ENCODE measurements around the gene FAM163B. TPM values are rescaled to one million over a fixed set of nuclear protein-coding genes. Genes with fewer than 3 reads are reported as not detected.
"Not testable (repeated sequence)": the region's sequence is repeated elsewhere in the genome, so short reads cannot be mapped to it uniquely, and the experiment has no call there.

Gene FAM163B
- total and polyA plus RNA-seq, 2 donors from 2014 or later, result 0.54 TPM; not detected in 1

DNA sequence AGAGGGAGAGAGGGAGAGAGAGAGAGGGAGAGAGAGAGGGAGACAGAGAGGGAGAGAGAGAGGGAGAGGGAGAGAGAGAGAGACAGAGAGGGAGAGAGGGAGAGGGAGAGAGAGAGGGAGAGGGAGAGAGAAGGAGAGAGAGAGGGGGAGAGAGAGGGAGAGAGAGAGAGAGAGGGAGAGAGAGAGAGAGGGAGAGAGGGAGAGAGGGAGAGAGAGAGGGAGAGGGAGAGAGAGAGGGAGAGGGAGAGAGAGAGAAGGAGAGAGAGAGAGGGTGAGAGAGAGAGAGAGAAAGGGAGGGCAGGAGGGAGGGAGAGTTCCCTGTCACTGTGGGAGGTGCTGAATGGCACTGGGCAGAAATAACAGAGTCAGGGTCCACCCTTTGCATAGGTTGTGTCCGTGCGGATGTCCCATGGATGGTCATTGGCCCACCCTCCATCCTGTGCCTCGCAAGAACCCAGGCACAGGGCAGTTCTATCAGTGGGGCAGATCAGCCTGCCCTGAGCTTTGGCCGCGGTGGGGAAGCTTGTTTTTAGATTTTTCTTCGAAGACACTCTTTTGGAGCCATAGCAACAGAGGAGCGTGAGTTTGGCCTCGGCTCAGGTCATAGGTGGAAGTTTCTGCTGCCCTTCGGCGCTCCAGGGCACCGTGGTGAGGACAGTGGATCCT lies 44.6 kb downstream of the FAM163B start:
- intact Hi-C loops (cut with DNase I), result no loop called here
- FAIRE-seq (no peak), DNase-seq (no peak)

DNA sequence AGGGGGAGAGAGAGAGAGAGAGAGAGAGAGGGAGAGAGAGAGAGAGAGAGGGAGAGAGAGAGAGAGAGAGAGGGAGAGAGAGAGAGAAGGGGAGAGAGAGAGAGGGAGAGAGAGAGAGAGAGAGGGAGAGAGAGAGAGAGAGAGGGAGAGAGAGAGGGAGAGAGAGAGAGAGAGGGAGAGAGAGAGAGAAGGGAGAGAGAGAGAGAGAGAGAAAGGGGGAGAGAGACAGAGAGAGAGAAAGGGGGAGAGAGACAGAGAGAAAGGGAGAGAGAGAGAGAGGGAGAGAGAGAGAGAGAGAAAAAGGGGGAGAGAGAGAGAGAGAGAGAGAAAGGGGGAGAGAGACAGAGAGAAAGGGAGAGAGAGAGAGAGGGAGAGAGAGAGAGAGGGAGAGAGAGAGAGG lies 45.4 kb downstream of the FAM163B start:
- H3K27ac ChIP-seq (ENCODE audit: low read depth in 2 of 2, low read length in 2 of 2); H3K27me3 ChIP-seq (ENCODE audit: control insufficient read depth, insufficient read depth, low read length); intact Hi-C loops (cut with DNase I); H3K4me3 ChIP-seq (ENCODE audit: low read length in 3 of 3); FAIRE-seq; DNase-seq; H3K9ac ChIP-seq (ENCODE audit: low read length in 3 of 3); H3K9me3 ChIP-seq (ENCODE audit: control insufficient read depth in 2 of 3, insufficient read depth in 1 of 3, low read length in 3 of 3); H3K36me3 ChIP-seq (ENCODE audit: control insufficient read depth in 2 of 3, insufficient read depth in 3 of 3, low read length in 3 of 3): not testable (repeated sequence)
- H3K4me1 ChIP-seq (ENCODE audit: control insufficient read depth in 2 of 3, insufficient read depth in 2 of 3, low read depth in 1 of 3, low read length in 3 of 3), result peaks cover 0 to 11% (median 0%) of the 10 kb centered on the region in 3 donors

More for the DNA sequence above, 44.6 kb downstream of the FAM163B start:
- no peaks in the 10 kb centered on the region for H3K27me3 ChIP-seq (ENCODE audit: control insufficient read depth, insufficient read depth, low read length)
- no peaks in the 10 kb centered on the region for H3K9me3 ChIP-seq (ENCODE audit: control insufficient read depth in 2 of 3, insufficient read depth in 1 of 3, low read length in 3 of 3)
- peaks cover 0 to 11% (median 0%) of the 10 kb centered on the region in 3 donors for H3K4me1 ChIP-seq (ENCODE audit: control insufficient read depth in 2 of 3, insufficient read depth in 2 of 3, low read depth in 1 of 3, low read length in 3 of 3)
- H3K4me3 ChIP-seq (ENCODE audit: low read length in 3 of 3), result no peak overlapping the region
- TF ChIP-seq, protein P1, sequence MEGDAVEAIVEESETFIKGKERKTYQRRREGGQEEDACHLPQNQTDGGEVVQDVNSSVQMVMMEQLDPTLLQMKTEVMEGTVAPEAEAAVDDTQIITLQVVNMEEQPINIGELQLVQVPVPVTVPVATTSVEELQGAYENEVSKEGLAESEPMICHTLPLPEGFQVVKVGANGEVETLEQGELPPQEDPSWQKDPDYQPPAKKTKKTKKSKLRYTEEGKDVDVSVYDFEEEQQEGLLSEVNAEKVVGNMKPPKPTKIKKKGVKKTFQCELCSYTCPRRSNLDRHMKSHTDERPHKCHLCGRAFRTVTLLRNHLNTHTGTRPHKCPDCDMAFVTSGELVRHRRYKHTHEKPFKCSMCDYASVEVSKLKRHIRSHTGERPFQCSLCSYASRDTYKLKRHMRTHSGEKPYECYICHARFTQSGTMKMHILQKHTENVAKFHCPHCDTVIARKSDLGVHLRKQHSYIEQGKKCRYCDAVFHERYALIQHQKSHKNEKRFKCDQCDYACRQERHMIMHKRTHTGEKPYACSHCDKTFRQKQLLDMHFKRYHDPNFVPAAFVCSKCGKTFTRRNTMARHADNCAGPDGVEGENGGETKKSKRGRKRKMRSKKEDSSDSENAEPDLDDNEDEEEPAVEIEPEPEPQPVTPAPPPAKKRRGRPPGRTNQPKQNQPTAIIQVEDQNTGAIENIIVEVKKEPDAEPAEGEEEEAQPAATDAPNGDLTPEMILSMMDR (IDR thresholded peaks at IDR 0.05; ENCODE audit: borderline replicate concordance, extremely low read depth, insufficient read depth), result no peak
- H3K9ac ChIP-seq (ENCODE audit: low read length in 3 of 3), result no peak overlapping the region
- no peak overlapping the region for H3K27ac ChIP-seq (ENCODE audit: low read depth in 2 of 2, low read length in 2 of 2)
- no peaks in the 10 kb centered on the region for H3K36me3 ChIP-seq (ENCODE audit: control insufficient read depth in 2 of 3, insufficient read depth in 3 of 3, low read length in 3 of 3)

DNA sequence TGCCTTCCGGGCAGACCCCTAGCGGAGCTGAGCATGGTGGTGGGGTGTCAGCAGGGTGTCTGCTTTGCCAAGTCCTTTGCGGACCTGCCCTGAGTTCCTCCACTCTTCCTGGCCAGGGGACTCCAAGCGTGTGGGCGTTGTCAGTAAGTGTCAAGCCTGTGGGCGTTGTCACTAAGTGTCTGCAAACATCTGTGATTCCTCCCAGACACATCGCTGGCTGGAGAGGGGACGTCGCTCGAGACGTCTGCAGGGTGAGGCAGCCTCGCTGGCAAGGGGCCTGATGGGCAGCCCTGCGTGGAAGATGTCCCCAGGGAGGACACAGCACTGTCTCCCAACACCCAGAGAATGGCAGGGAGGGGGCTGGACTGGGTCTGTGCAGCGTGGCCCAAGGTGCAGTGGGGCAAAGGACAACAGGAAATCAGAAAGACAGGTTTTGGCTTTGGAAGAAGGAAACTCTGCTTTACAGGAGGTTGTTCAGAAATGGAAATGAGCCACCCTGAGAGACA lies 45.8 kb downstream of the FAM163B start:
- no peak for FAIRE-seq
- H3K36me3 ChIP-seq (ENCODE audit: control insufficient read depth in 2 of 3, insufficient read depth in 3 of 3, low read length in 3 of 3), result no peaks in the 10 kb centered on the region
- no peaks in the 10 kb centered on the region for H3K27me3 ChIP-seq (ENCODE audit: control insufficient read depth, insufficient read depth, low read length)
- TF ChIP-seq, protein P1 (IDR thresholded peaks at IDR 0.05; ENCODE audit: borderline replicate concordance, extremely low read depth, insufficient read depth), result no peak
- H3K27ac ChIP-seq (ENCODE audit: low read depth in 2 of 2, low read length in 2 of 2), result peak overlapping the region in 1 of 2 donors; percentile 11
- peaks cover 0 to 15% (median 0%) of the 10 kb centered on the region in 3 donors for H3K4me1 ChIP-seq (ENCODE audit: control insufficient read depth in 2 of 3, insufficient read depth in 2 of 3, low read depth in 1 of 3, low read length in 3 of 3)
- peak in 2 of 5 donors; percentile 40 to 64 for DNase-seq
- H3K9ac ChIP-seq (ENCODE audit: low read length in 3 of 3), result no peak overlapping the region
- no peaks in the 10 kb centered on the region for H3K9me3 ChIP-seq (ENCODE audit: control insufficient read depth in 2 of 3, insufficient read depth in 1 of 3, low read length in 3 of 3)
- no peak overlapping the region for H3K4me3 ChIP-seq (ENCODE audit: low read length in 3 of 3)
- intact Hi-C loops (cut with DNase I), result no loop called here

DNA sequence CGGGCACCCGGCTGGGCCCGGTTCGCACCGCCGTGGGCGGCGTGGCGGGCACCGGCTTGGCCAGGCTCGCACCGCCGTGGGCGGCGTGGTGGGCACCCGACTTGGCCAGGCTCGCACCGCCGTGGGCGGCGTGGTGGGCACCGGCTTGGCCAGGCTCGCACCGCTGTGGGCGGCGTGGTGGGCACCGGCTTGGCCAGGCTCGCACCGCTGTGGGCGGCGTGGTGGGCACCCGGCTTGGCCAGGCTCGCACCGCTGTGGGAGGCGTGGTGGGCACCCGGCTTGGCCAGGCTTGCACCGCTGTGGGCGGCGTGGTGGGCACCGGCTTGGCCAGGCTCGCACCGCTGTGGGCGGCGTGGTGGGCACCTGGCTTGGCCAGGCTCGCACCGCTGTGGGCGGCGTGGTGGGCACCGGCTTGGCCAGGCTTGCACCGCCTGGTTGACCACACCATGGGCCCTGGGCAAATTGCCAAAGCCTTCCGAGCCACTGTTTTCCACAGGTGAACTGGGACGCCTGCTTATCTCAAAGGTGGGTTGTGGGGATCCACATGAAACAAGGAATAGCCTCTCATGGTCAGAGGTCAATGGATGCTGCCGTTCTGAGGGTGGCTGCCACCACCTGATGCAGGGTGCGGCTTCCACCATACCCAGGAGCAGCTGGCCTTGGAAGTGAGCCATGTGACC lies 46.4 kb downstream of the FAM163B start:
- Histone ChIP-seq H3K27me3 (ENCODE audit: control insufficient read depth, insufficient read depth, low read length) (no peaks in the 10 kb centered on the region), H3K4me3 (ENCODE audit: low read length in 3 of 3) (no peak overlapping the region), H3K9me3 (ENCODE audit: control insufficient read depth in 2 of 3, insufficient read depth in 1 of 3, low read length in 3 of 3) (no peaks in the 10 kb centered on the region), H3K27ac (ENCODE audit: low read depth in 2 of 2, low read length in 2 of 2) (peak overlapping the region in 1 of 2 donors; percentile 11), H3K4me1 (ENCODE audit: control insufficient read depth in 2 of 3, insufficient read depth in 2 of 3, low read depth in 1 of 3, low read length in 3 of 3) (peaks cover 0 to 16% (median 0%) of the 10 kb centered on the region in 3 donors), H3K36me3 (ENCODE audit: control insufficient read depth in 2 of 3, insufficient read depth in 3 of 3, low read length in 3 of 3) (no peaks in the 10 kb centered on the region), H3K9ac (ENCODE audit: low read length in 3 of 3) (no peak overlapping the region)
- TF ChIP-seq, protein P1 (IDR thresholded peaks at IDR 0.05; ENCODE audit: borderline replicate concordance, extremely low read depth, insufficient read depth), result no peak
- intact Hi-C loops (cut with DNase I), result no loop called here
- FAIRE-seq (no peak), DNase-seq (no peak)

All from kidney (tissue), 14 donors.